ENCODE data around the gene MAGI2. TPM values are rescaled to one million over a fixed set of nuclear protein-coding genes. Genes with fewer than 3 reads are reported as not detected.

Gene MAGI2
- total RNA-seq, 1 donor from 2014 or later, result 10.7 TPM

GRCh38 chr7:78015574-78016260 lies 1437.8 kb downstream of the MAGI2 start:
- Mint-ChIP-seq H3K27me3 (ENCODE audit: unreplicated experiment) (peaks cover 23% of the 10 kb centered on the region), H3K27ac (ENCODE audit: unreplicated experiment) (no peak overlapping the region), H3K36me3 (ENCODE audit: unreplicated experiment) (no peaks in the 10 kb centered on the region), H3K4me1 (ENCODE audit: unreplicated experiment) (peaks cover 18% of the 10 kb centered on the region), H3K9me3 (ENCODE audit: unreplicated experiment) (no peaks in the 10 kb centered on the region), H3K4me3 (ENCODE audit: unreplicated experiment) (no peak overlapping the region)
- no peak for TF ChIP-seq CTCF (IDR thresholded peaks at IDR 0.05)
- no peak for DNase-seq (ENCODE audit: extremely low spot score, unreplicated experiment)

GRCh38 chr7:78014401-78014800 lies 1439.1 kb downstream of the MAGI2 start:
- H3K9me3 Mint-ChIP-seq (ENCODE audit: unreplicated experiment), result no peaks in the 10 kb centered on the region
- no peak overlapping the region for H3K27ac Mint-ChIP-seq (ENCODE audit: unreplicated experiment)
- H3K4me1 Mint-ChIP-seq (ENCODE audit: unreplicated experiment), result peaks cover 14% of the 10 kb centered on the region
- no peak for TF ChIP-seq CTCF (IDR thresholded peaks at IDR 0.05)
- H3K27me3 Mint-ChIP-seq (ENCODE audit: unreplicated experiment), result peaks cover 23% of the 10 kb centered on the region
- no peak for DNase-seq (ENCODE audit: extremely low spot score, unreplicated experiment)
- H3K4me3 Mint-ChIP-seq (ENCODE audit: unreplicated experiment), result no peak overlapping the region
- H3K36me3 Mint-ChIP-seq (ENCODE audit: unreplicated experiment), result no peaks in the 10 kb centered on the region

DNA sequence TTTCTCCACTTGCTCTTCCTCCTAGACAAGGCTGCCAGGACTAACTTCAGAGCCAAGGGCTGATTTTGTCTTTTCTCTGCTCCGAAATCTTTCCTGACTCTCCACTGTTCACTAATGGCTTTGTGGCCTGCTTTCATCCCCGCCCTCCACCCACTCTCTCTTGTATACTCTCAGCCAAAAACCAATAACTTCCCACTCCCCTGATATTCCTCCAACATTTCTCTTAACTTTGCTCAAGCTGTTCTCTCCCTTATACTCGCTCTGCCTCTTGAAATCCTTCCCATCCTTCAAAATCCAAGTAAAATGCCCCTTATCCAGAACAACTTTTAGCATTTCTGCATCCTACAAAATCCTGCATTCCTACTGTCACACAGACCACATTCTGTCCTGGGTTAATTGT lies 1440.1 kb downstream of the MAGI2 start:
- H3K36me3 Mint-ChIP-seq (ENCODE audit: unreplicated experiment), result no peaks in the 10 kb centered on the region
- H3K27me3 Mint-ChIP-seq (ENCODE audit: unreplicated experiment), result peaks cover 23% of the 10 kb centered on the region
- TF ChIP-seq CTCF (IDR thresholded peaks at IDR 0.05), result no peak
- H3K4me1 Mint-ChIP-seq (ENCODE audit: unreplicated experiment), result peaks cover 7% of the 10 kb centered on the region
- H3K4me3 Mint-ChIP-seq (ENCODE audit: unreplicated experiment), result no peak overlapping the region
- no peak overlapping the region for H3K27ac Mint-ChIP-seq (ENCODE audit: unreplicated experiment)
- no peaks in the 10 kb centered on the region for H3K9me3 Mint-ChIP-seq (ENCODE audit: unreplicated experiment)
- no peak for DNase-seq (ENCODE audit: extremely low spot score, unreplicated experiment)

DNA sequence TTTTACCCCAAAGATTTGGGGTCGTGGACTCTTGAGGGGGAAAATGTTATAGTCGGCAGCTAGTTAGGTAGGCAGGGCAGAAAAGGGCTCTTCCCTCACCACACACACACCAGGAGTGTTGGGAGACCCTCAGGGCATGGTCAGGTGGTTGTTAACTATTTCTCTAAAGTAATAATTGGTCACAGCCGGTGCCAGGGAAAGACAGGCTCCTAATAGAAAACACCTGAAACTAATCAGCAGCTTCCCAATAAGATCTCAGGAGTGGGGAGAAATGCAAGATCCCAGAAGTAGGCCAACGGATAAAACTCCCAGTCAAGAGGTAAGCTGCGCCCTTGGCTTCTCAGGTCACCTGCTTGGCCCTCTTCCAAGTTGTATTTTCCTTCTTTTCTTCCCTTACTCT lies 1441.8 kb downstream of the MAGI2 start:
- no peak overlapping the region for H3K27ac Mint-ChIP-seq (ENCODE audit: unreplicated experiment)
- no peak for DNase-seq (ENCODE audit: extremely low spot score, unreplicated experiment)
- no peaks in the 10 kb centered on the region for H3K4me1 Mint-ChIP-seq (ENCODE audit: unreplicated experiment)
- no peak overlapping the region for H3K4me3 Mint-ChIP-seq (ENCODE audit: unreplicated experiment)
- TF ChIP-seq CTCF (IDR thresholded peaks at IDR 0.05), result no peak
- no peaks in the 10 kb centered on the region for H3K9me3 Mint-ChIP-seq (ENCODE audit: unreplicated experiment)
- peaks cover 21% of the 10 kb centered on the region for H3K27me3 Mint-ChIP-seq (ENCODE audit: unreplicated experiment)
- no peaks in the 10 kb centered on the region for H3K36me3 Mint-ChIP-seq (ENCODE audit: unreplicated experiment)

GRCh38 chr7:78007231-78007630 lies 1446.2 kb downstream of the MAGI2 start:
- H3K4me3 Mint-ChIP-seq (ENCODE audit: unreplicated experiment), result no peak overlapping the region

More at GRCh38 chr7:78007231-78007630, 1446.2 kb downstream of the MAGI2 start:
- Mint-ChIP-seq H3K36me3 (ENCODE audit: unreplicated experiment) (no peaks in the 10 kb centered on the region), H3K4me1 (ENCODE audit: unreplicated experiment) (no peaks in the 10 kb centered on the region), H3K27me3 (ENCODE audit: unreplicated experiment) (peaks cover 8% of the 10 kb centered on the region), H3K9me3 (ENCODE audit: unreplicated experiment) (no peaks in the 10 kb centered on the region), H3K27ac (ENCODE audit: unreplicated experiment) (no peak overlapping the region)
- no peak for TF ChIP-seq CTCF (IDR thresholded peaks at IDR 0.05)
- no peak for DNase-seq (ENCODE audit: extremely low spot score, unreplicated experiment)

Measured in osteocyte (in vitro differentiated cells).